Measurements from ENCODE around the gene CD79B.
"Not testable (repeated sequence)": the region's sequence is repeated elsewhere in the genome, so short reads cannot be mapped to it uniquely, and the experiment has no call there.

CD79B gene

DNA sequence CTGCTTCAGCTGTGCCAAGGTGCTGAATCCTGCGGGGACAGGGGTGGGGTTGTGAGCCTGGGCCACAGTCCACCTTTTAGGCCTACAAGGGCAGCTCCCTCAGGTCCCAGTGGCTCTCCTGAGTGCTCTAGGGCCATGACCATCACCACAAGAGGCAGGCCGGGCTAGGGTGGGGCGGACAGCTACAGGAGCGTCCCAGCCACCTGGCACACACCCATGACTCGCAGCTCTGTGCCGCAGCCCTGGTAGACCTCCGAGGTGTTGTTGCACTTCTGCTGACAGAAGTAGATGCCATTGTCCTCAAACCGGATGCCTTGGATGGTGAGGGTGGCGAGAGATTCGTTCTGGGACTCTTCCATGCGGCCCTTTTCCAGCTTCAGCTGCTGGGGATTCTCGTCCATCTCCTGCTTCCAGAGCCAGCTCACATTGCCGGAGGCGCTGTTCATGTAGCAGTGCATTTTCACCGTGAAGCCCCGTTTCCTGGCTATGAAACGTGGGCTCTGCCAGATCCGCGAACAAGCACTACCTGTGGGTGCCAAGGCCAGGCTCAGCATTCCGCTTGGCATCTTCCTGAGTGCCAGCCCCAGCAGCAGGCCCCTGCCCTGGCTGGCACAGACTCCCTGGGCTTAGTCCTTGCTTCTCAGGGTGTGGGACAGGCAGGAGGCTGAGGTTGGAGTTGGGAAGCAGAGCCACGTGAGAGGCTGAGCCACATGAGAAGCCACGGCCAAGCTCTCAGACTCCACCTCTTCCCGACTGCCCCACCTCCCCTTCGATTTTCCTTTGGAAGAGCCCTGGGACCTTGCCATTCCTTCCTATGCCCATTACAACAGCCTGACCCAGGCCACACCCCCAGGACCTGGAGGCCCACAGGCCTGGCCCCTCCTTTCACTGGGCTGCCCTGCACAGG is 2.0 kb downstream of the CD79B start:
- peaks cover 9% of the 10 kb centered on the region; the same call in 1 of the 2 replicates for H3K4me1 ChIP-seq (ENCODE audit: control insufficient read depth, insufficient read depth, low read length)
- no peaks in the 10 kb centered on the region for H3K36me3 ChIP-seq (ENCODE audit: control insufficient read depth, insufficient read depth, low read length)
- H3K4me3 ChIP-seq (ENCODE audit: low read depth, low read length) = no peak overlapping the region
- H3K9ac ChIP-seq (ENCODE audit: low read depth, low read length) = no peak overlapping the region
- no peaks in the 10 kb centered on the region for H3K27me3 ChIP-seq (ENCODE audit: control insufficient read depth, insufficient read depth, low read length)
- no peaks in the 10 kb centered on the region for H3K9me3 ChIP-seq (ENCODE audit: control insufficient read depth, insufficient read depth, low read length)
- no peak overlapping the region for H3K27ac ChIP-seq (ENCODE audit: low read depth, low read length)

DNA sequence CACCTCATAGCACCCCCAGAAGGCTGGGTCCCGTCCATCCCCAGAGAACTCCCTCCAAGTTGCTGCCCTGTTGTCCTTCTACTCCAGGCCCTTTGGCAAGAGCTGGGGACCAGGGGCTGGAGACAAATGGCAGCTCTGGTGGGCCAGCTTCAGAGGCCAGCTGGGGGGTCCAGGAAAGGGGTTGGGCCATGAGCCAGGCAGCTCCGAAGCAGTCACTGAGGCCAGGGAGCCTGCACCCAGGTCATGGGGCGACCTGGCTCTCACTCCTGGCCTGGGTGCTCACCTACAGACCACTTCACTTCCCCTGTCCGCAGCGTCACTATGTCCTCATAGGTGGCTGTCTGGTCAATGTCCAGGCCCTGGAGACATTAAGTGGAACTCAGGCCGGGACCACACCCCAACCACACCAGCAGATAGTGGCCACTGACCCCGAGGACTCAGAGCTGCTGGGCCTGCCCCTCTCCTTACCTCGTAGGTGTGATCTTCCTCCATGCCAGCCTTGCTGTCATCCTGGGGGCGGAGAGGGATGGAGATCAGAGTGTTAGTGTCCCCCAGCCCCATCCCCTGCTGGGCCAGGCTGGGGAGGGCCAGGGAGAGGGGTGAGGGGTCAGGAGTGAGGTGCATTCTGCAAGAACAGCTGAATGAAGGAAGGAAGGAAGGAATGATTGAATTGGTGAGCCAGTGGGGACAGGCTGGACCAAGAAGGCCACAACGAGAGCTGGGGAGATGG is 3.0 kb downstream of the CD79B start:
- Histone ChIP-seq H3K27ac (ENCODE audit: low read depth, low read length) (no peak overlapping the region), H3K9ac (ENCODE audit: low read depth, low read length) (no peak overlapping the region), H3K27me3 (ENCODE audit: control insufficient read depth, insufficient read depth, low read length) (no peaks in the 10 kb centered on the region), H3K36me3 (ENCODE audit: control insufficient read depth, insufficient read depth, low read length) (no peaks in the 10 kb centered on the region), H3K4me3 (ENCODE audit: low read depth, low read length) (no peak overlapping the region), H3K4me1 (ENCODE audit: control insufficient read depth, insufficient read depth, low read length) (peaks cover 9% of the 10 kb centered on the region; the same call in 1 of the 2 replicates), H3K9me3 (ENCODE audit: control insufficient read depth, insufficient read depth, low read length) (no peaks in the 10 kb centered on the region)

DNA sequence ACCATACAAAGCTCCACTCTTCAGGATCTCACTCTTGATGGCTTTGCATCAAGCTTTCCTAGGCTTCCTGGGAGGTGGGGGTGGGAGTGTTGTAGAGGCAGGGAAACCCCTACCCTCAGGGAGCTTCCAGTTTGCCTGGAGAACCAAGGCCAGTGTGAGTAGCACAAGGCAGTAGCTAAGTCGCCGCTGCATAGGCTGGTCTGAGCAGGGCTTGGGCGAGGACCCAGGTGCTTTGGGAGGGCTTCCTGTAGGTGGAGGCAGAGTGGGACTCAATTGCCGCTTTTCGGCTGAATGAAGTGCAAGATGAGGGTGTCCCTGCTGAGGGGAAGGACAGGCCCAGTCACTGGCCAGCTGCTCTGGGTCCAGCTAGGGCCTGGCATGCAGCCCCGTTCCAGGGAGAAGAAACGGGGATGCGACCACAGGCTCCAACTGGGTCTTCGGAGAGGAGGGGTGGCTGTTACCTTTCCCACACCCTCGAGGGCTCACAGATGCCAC is 3.9 kb downstream of the CD79B start:
- Histone ChIP-seq H3K9me3 (ENCODE audit: control insufficient read depth, insufficient read depth, low read length) (no peaks in the 10 kb centered on the region), H3K27ac (ENCODE audit: low read depth, low read length) (no peak overlapping the region), H3K9ac (ENCODE audit: low read depth, low read length) (no peak overlapping the region), H3K27me3 (ENCODE audit: control insufficient read depth, insufficient read depth, low read length) (no peaks in the 10 kb centered on the region), H3K4me1 (ENCODE audit: control insufficient read depth, insufficient read depth, low read length) (peaks cover 9% of the 10 kb centered on the region; the same call in 1 of the 2 replicates), H3K4me3 (ENCODE audit: low read depth, low read length) (no peak overlapping the region), H3K36me3 (ENCODE audit: control insufficient read depth, insufficient read depth, low read length) (no peaks in the 10 kb centered on the region)

DNA sequence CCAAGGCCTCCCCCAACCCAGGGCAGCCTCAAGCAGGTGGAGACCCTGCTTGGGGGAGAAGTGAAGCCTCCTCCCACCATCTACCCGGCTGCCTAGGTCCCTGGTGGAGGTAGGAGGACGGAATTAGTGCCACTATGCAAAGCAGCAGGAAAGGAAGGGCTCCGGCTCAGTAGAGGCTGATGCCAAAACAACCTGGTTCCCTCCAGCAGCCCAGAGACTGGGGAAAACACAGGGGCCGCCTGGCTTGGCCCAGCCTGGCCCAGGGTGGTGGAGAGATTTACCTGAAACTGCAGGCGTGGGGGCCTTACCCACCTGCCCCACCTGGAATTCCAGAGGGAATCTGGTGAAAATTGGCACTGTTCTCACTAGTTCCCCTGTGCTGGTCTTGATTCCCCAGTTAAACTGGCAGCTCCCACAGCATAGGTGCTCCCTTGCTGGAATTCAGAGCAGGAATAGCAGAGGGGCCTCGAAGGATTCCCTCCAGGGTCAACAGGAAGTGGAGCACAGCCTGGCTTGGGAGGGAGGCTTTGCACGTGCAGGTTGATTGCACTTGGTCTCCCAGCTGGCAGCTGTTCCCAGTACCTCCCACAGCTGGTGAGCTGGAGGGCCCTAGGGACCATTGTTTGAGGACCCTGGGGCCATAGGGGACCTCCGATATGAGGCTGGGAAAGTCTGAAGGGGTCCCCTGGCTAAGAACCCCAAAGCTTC is 4.5 kb downstream of the CD79B start:
- no peak overlapping the region for H3K4me3 ChIP-seq (ENCODE audit: low read depth, low read length)
- peaks cover 8% of the 10 kb centered on the region; the same call in 1 of the 2 replicates for H3K4me1 ChIP-seq (ENCODE audit: control insufficient read depth, insufficient read depth, low read length)
- no peaks in the 10 kb centered on the region for H3K9me3 ChIP-seq (ENCODE audit: control insufficient read depth, insufficient read depth, low read length)
- H3K9ac ChIP-seq (ENCODE audit: low read depth, low read length) = no peak overlapping the region
- no peak overlapping the region for H3K27ac ChIP-seq (ENCODE audit: low read depth, low read length)
- no peaks in the 10 kb centered on the region for H3K27me3 ChIP-seq (ENCODE audit: control insufficient read depth, insufficient read depth, low read length)
- no peaks in the 10 kb centered on the region for H3K36me3 ChIP-seq (ENCODE audit: control insufficient read depth, insufficient read depth, low read length)

DNA sequence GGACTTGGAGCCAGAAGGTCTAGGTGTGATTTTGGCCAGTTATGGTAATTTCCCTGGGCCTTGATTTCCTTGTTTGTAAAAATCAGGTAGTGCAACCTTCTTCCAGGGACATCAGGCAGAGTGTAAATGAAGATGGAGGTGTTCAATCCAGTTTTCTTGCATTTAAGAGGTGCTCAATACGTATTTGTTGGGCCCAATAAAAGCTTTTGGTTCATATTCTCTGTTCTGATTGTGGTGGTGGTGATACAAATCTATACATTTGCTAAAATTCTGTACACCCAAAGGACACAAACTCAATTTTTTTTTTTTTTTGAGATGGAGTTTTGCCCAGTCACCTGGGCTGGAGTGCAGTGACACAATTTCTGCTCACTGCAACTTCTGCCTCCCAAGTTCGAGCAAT is 6.0 kb downstream of the CD79B start:
- H3K4me1 ChIP-seq (ENCODE audit: control insufficient read depth, insufficient read depth, low read length) = no peaks in the 10 kb centered on the region
- H3K36me3 ChIP-seq (ENCODE audit: control insufficient read depth, insufficient read depth, low read length) = no peaks in the 10 kb centered on the region
- H3K9ac ChIP-seq (ENCODE audit: low read depth, low read length) = no peak overlapping the region
- no peaks in the 10 kb centered on the region for H3K27me3 ChIP-seq (ENCODE audit: control insufficient read depth, insufficient read depth, low read length)
- H3K27ac ChIP-seq (ENCODE audit: low read depth, low read length) = no peak overlapping the region
- H3K9me3 ChIP-seq (ENCODE audit: control insufficient read depth, insufficient read depth, low read length) = no peaks in the 10 kb centered on the region
- H3K4me3 ChIP-seq (ENCODE audit: low read depth, low read length) = no peak overlapping the region

DNA sequence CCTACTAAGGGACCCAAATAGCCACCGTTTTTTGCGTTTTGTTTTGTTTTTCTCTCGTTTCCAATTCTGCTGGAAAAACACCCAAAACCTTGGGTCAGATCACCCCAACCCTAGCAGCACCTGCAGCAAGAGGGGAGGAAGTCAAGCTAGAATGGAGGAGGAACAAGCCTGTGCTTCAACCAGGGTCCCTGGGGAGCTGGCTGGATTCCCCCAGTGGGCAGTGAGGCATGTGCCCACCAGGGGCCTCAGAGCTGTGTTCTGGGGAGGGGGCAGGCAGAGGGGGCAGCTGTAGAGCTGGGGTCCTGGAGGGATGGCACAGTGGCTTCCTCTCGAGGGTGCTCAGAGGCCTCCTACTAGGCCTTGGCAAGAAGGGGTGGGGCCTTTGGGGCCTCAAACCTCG is 6.5 kb downstream of the CD79B start:
- Histone ChIP-seq H3K9ac (ENCODE audit: low read depth, low read length) (no peak overlapping the region), H3K27ac (ENCODE audit: low read depth, low read length) (no peak overlapping the region), H3K4me3 (ENCODE audit: low read depth, low read length) (no peak overlapping the region), H3K27me3 (ENCODE audit: control insufficient read depth, insufficient read depth, low read length) (no peaks in the 10 kb centered on the region), H3K4me1 (ENCODE audit: control insufficient read depth, insufficient read depth, low read length) (no peaks in the 10 kb centered on the region), H3K36me3 (ENCODE audit: control insufficient read depth, insufficient read depth, low read length) (no peaks in the 10 kb centered on the region), H3K9me3 (ENCODE audit: control insufficient read depth, insufficient read depth, low read length) (no peaks in the 10 kb centered on the region)

DNA sequence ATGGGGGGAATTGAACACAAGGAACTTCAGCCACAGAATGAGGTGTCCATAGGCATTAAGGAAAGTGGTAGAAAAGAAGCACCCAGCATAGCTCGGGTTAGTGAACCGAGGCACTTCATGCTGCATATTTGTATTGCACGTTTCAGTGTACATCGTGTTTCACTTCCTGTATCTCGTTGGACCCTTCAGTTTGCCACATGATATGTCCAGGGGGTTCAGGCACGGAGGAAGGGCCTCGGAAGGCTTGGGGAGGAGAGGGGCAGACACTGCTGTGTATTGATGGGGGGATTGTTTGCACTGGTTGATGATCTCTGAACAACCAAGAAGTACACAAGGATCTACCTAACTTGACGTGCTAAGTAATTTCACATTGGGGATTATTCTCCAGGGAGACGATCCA is 9.7 kb downstream of the CD79B start:
- H3K27ac ChIP-seq (ENCODE audit: low read depth, low read length); H3K27me3 ChIP-seq (ENCODE audit: control insufficient read depth, insufficient read depth, low read length); H3K4me3 ChIP-seq (ENCODE audit: low read depth, low read length); H3K4me1 ChIP-seq (ENCODE audit: control insufficient read depth, insufficient read depth, low read length); H3K9ac ChIP-seq (ENCODE audit: low read depth, low read length); H3K9me3 ChIP-seq (ENCODE audit: control insufficient read depth, insufficient read depth, low read length); H3K36me3 ChIP-seq (ENCODE audit: control insufficient read depth, insufficient read depth, low read length): not testable (repeated sequence)

DNA sequence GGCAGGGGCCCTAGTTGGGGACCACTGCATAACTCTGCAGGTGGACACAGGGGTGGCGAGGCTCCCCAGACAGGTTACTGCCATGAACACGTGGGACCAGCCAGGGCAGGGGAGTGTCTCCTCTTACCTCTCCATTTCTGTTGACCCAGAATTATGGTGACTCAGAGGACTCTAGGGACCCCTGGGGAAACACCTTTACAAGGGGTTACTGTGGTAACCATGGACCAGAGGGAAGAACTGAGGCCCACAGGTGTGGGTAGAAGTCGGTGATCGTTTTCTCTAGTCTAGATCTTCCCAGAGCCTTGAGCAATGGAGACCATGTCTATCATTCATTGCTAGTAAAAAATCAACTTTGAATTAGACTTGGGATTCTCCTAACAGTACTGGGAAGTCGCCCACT is 11.4 kb downstream of the CD79B start:
- not testable (repeated sequence) for H3K9ac ChIP-seq (ENCODE audit: low read depth, low read length); H3K27ac ChIP-seq (ENCODE audit: low read depth, low read length); H3K36me3 ChIP-seq (ENCODE audit: control insufficient read depth, insufficient read depth, low read length); H3K4me1 ChIP-seq (ENCODE audit: control insufficient read depth, insufficient read depth, low read length); H3K9me3 ChIP-seq (ENCODE audit: control insufficient read depth, insufficient read depth, low read length); H3K4me3 ChIP-seq (ENCODE audit: low read depth, low read length); H3K27me3 ChIP-seq (ENCODE audit: control insufficient read depth, insufficient read depth, low read length)

DNA sequence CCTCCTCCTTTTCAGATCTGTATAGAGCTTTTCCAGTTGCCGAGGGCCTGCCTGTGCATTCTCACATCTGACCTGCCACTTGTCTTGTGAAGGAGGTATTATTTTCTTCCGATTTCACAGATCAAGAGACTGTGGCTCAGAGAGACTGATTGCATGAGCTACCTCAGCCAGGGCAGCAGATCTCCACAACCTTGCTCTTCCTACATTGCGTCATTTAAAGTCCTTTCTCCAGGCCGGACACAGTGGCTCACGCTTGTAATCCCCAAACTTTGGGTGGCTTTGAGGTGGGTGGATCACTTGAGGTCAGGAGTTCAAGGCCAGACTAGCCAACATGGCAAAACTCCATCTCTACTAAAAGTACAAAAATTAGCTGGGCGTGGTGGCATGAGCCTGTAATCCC is 12.1 kb downstream of the CD79B start:
- not testable (repeated sequence) for H3K4me3 ChIP-seq (ENCODE audit: low read depth, low read length); H3K9me3 ChIP-seq (ENCODE audit: control insufficient read depth, insufficient read depth, low read length); H3K27ac ChIP-seq (ENCODE audit: low read depth, low read length); H3K9ac ChIP-seq (ENCODE audit: low read depth, low read length); H3K27me3 ChIP-seq (ENCODE audit: control insufficient read depth, insufficient read depth, low read length); H3K4me1 ChIP-seq (ENCODE audit: control insufficient read depth, insufficient read depth, low read length); H3K36me3 ChIP-seq (ENCODE audit: control insufficient read depth, insufficient read depth, low read length)

DNA sequence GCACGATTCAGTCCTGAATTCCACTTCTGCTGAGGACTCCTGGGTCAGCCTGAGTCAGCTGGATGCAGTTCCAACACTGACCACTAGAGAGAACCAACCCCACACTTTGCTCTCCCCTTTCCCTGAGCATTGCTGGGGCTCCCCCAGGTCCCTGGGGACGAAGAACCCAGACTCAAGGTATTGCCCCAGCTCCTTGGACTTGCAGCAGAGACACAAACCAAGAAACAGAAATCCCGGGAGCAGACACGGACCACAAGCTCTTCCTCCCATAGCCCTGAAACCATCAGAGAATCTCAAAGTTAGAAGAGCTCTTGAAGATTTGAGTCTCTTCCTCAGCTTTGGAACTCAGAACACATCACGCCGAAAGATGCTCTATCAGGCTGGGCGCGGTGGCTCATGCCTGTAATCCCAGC is 12.8 kb downstream of the CD79B start:
- no peaks in the 10 kb centered on the region for H3K9me3 ChIP-seq (ENCODE audit: control insufficient read depth, insufficient read depth, low read length)
- no peak overlapping the region for H3K4me3 ChIP-seq (ENCODE audit: low read depth, low read length)
- H3K4me1 ChIP-seq (ENCODE audit: control insufficient read depth, insufficient read depth, low read length) = no peaks in the 10 kb centered on the region; the same call in 1 of the 2 replicates
- H3K27me3 ChIP-seq (ENCODE audit: control insufficient read depth, insufficient read depth, low read length) = no peaks in the 10 kb centered on the region; the same call in 1 of the 2 replicates
- no peaks in the 10 kb centered on the region for H3K36me3 ChIP-seq (ENCODE audit: control insufficient read depth, insufficient read depth, low read length)
- H3K9ac ChIP-seq (ENCODE audit: low read depth, low read length) = no peak overlapping the region
- H3K27ac ChIP-seq (ENCODE audit: low read depth, low read length) = no peak overlapping the region

All from HUES48 (cell line).